ENCODE measurements around the gene ANK3.

DNA sequence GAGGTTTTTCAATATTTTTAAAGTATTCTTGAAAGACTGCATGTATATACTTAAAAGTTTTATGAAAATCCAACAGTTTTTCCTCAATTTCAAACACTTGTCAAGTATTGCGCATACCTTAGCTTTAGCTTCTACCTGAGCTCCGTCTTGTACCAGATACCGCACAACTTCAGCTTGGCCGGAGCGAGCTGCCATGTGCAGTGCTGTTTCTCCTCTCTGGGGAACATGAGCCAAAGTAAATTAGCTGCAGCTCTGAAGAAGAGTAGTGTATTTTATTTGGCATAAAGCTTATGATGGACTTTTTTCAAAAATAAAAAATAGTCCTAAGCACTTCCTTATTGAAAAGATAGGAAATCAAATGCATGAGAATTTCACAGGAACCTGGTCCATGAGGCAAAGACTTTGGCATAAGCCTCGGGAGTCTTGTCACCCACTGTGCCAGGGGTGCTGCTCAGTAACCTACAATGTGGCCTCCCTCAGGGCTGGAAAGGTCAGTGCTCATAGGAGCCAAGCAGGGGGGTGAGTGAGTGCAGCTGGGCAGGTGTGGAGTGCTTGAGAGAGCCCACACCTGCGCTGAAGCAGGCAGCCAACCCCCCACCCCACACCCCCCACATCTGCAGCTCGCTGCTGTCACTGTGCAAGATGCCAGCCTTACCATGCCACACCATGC, 189.5 kb downstream of the ANK3 start:
- TF ChIP-seq SIN3A (IDR thresholded peaks at IDR 0.05; ENCODE audit: borderline replicate concordance, insufficient read depth, low read length) (no peak), POLR2AphosphoS5 (IDR thresholded peaks at IDR 0.05; ENCODE audit: low read depth, low read length) (no peak), TAF1 (IDR thresholded peaks at IDR 0.05; ENCODE audit: borderline replicate concordance, insufficient read depth, low read length) (no peak)
- TF ChIP-seq, protein P1, sequence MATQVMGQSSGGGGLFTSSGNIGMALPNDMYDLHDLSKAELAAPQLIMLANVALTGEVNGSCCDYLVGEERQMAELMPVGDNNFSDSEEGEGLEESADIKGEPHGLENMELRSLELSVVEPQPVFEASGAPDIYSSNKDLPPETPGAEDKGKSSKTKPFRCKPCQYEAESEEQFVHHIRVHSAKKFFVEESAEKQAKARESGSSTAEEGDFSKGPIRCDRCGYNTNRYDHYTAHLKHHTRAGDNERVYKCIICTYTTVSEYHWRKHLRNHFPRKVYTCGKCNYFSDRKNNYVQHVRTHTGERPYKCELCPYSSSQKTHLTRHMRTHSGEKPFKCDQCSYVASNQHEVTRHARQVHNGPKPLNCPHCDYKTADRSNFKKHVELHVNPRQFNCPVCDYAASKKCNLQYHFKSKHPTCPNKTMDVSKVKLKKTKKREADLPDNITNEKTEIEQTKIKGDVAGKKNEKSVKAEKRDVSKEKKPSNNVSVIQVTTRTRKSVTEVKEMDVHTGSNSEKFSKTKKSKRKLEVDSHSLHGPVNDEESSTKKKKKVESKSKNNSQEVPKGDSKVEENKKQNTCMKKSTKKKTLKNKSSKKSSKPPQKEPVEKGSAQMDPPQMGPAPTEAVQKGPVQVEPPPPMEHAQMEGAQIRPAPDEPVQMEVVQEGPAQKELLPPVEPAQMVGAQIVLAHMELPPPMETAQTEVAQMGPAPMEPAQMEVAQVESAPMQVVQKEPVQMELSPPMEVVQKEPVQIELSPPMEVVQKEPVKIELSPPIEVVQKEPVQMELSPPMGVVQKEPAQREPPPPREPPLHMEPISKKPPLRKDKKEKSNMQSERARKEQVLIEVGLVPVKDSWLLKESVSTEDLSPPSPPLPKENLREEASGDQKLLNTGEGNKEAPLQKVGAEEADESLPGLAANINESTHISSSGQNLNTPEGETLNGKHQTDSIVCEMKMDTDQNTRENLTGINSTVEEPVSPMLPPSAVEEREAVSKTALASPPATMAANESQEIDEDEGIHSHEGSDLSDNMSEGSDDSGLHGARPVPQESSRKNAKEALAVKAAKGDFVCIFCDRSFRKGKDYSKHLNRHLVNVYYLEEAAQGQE (IDR thresholded peaks at IDR 0.05; ENCODE audit: insufficient read depth in 1 of 2, low read depth in 2 of 2, low read length in 2 of 2) = no peak
